Measurements from ENCODE around the gene TANGO2. TPM values are rescaled to one million over a fixed set of nuclear protein-coding genes. Genes with fewer than 3 reads are reported as not detected.

Gene TANGO2
- total and polyA plus RNA-seq, 2 of the 8 experiments (the other 6 are each of a cell fraction or from before 2014, with no cell fraction given) = 10.1 to 18.4 TPM

DNA sequence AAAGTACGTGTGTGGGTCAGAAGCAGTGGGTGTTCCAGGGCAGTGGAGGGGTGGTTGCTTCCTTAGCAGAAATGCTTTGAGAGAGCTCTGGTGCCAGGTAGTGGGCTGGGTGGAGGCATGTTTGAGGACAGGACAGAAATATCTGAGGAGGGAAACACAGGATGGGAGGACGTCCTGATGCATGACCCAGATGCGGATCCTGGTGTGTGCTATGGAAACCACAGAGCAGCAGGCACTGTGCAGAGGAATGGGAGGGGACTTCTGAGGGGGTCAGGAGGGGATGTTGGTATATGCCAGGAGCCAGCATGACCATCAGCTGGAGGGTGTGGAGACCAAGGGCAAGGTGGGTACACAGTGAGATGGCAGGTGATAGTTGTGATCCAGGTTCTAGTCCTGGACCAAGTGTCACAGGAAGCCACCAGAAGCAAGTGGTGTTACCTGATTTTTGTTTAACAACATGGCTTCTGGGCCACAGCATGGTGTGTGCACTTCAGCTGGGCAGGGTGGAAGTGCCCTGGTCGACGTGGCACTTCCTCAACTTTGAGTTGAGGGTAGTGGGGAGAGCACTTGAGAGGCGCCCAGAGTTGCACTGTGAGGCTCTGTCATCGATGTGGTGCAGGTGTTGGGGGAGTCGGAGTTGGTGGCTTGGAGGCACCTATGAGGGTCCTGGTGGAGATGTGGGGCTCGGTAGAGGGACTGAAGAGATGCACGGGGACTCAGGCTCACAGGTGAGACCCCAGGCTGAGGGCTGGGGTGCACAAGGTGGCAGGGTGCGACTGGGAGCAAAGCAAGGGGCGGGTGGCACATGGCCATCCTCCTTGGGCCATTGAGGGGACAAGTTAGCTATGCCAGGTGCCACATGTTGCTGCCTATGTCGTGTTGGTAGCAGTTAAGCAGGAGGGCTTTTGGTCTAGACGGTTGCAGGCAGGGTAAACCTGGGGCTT lies 66.7 kb downstream of the TANGO2 start:
- Histone ChIP-seq H3K4ac (replicated peaks; ENCODE audit: insufficient read length, low read depth, low read length) (no peak overlapping the region), H2AFZ (ENCODE audit: low read length) (no peak overlapping the region), H3K36me3 (ENCODE audit: control insufficient read depth in 2 of 4, insufficient read depth in 4 of 4, low read length in 3 of 4) (peaks cover 63 to 71% (median 66%) of the 10 kb centered on the region in 4 experiments), H2BK5ac (ENCODE audit: low read depth, low read length) (no peak overlapping the region), H3K23me2 (ENCODE audit: low read depth, low read length) (no peaks in the 10 kb centered on the region), H3K79me2 (ENCODE audit: control insufficient read depth in 1 of 2, insufficient read depth in 2 of 2, low read length in 2 of 2) (peaks cover 13 to 47% of the 10 kb centered on the region in 2 experiments), H3K14ac (ENCODE audit: insufficient read length) (no peak overlapping the region), H2BK120ac (replicated peaks; ENCODE audit: low read depth, low read length) (no peak overlapping the region), H3K23ac (ENCODE audit: insufficient read length) (no peak overlapping the region), H2BK12ac (ENCODE audit: low read depth, low read length) (no peak overlapping the region), H4K5ac (ENCODE audit: insufficient read length, low read depth, low read length) (no peak overlapping the region), H2BK15ac (ENCODE audit: low read length) (no peak overlapping the region), H3K9me3 (ENCODE audit: insufficient read depth in 2 of 2, low read depth in 1 of 2, low read length in 1 of 2) (no peaks in the 10 kb centered on the region; a peak in 1 of 4 replicates), H3K27me3 (replicated peaks in 1 of 4; ENCODE audit: control insufficient read depth in 3 of 4, extremely low read depth in 1 of 4, insufficient read depth in 3 of 4, low read length in 3 of 4) (no peaks in the 10 kb centered on the region), H3K18ac (ENCODE audit: extremely low read depth, low read length) (no peak overlapping the region), H3K4me2 (ENCODE audit: insufficient read depth in 1 of 2, low read depth in 2 of 2, low read length in 2 of 2) (no peak overlapping the region), H3K9ac (replicated peaks in 1 of 4; ENCODE audit: extremely low read depth in 1 of 4, low read depth in 3 of 4, low read length in 3 of 4) (no peak overlapping the region; a peak in 1 of 7 replicates), H3K56ac (replicated peaks; ENCODE audit: insufficient read length, low read depth, low read length) (no peak overlapping the region), H3K27ac (ENCODE audit: low read depth, low read length) (no peak overlapping the region), H4K91ac (replicated peaks; ENCODE audit: insufficient read length, low read length) (no peak overlapping the region), H4K20me1 (replicated peaks in 1 of 2; ENCODE audit: control insufficient read depth in 1 of 2, insufficient read depth in 2 of 2, low read length in 2 of 2) (peaks cover 35 to 59% of the 10 kb centered on the region in 2 experiments), H2AK5ac (ENCODE audit: low read depth, low read length) (no peak overlapping the region), H3K4me3 (ENCODE audit: extremely low read depth in 1 of 4, insufficient read depth in 2 of 4, low read depth in 3 of 4, low read length in 4 of 4) (no peak overlapping the region), H3K79me1 (ENCODE audit: low read depth, low read length) (peaks cover 28% of the 10 kb centered on the region), H2BK20ac (ENCODE audit: low read length) (no peak overlapping the region), H3K4me1 (replicated peaks in 1 of 4; ENCODE audit: control insufficient read depth in 3 of 4, insufficient read depth in 4 of 4, low read length in 3 of 4) (peaks cover 1 to 8% (median 3%) of the 10 kb centered on the region in 4 experiments; a peak in 3 of 7 replicates), H4K8ac (ENCODE audit: extremely low read depth, insufficient read depth, low read length) (peak overlapping the region; percentile 58; the same call in 1 of the 2 replicates)
- ChIA-PET POLR2A (ENCODE audit: partially characterized antibody) (interaction anchor here (1.1 to 29.4 kb wide), 4 partner anchors 8 to 24 kb away, joined by 3 to 598 read pairs (median 9); partner anchors contain the start of genes DGCR8, RANBP1 and TRMT2A), CTCF (ENCODE audit: partially characterized antibody) (interaction anchor here (0.6 to 4.3 kb wide), 8 partner anchors 16 to 312 kb away, joined by 3 to 18 read pairs (median 4); no protein-coding TSS in a partner anchor)
- DNase-seq (ENCODE audit: low read depth in 1 of 2, low spot score in 2 of 2) = no peak
- FAIRE-seq = no peak
- 93% methylated on average over 14 of the region's 14 CpGs; no CpG with 5 or more reads in 1 of the 2 experiments for WGBS, 2 experiments (ENCODE audit: extremely low coverage in 1 of 2, insufficient coverage in 1 of 2, insufficient read length in 1 of 2, insufficient replicate concordance in 2 of 2, low coverage in 1 of 2, low lambda C conversion rate in 2 of 2, missing lambda C conversion rate in 1 of 2)
- TF ChIP-seq BRCA1 (IDR thresholded peaks at IDR 0.05; ENCODE audit: low read depth, low read length) = no peak
- no peak for TF ChIP-seq KDM1A (IDR thresholded peaks at IDR 0.05; ENCODE audit: borderline replicate concordance, low read length)
- TF ChIP-seq EP300 (IDR thresholded peaks at IDR 0.05; ENCODE audit: borderline replicate concordance in 1 of 2, low read depth in 2 of 2, low read length in 2 of 2) = no peak
- TF ChIP-seq HDAC2 (IDR thresholded peaks at IDR 0.05; ENCODE audit: borderline replicate concordance in 1 of 2, low read depth in 2 of 2, low read length in 2 of 2) = no peak
- TF ChIP-seq CBX5 (IDR thresholded peaks at IDR 0.05; ENCODE audit: low read depth, low read length) = no peak
- TF ChIP-seq TBP (IDR thresholded peaks at IDR 0.05; ENCODE audit: low read depth, low read length) = no peak
- TF ChIP-seq EZH2 (IDR thresholded peaks at IDR 0.05; ENCODE audit: low read depth, low read length, severe bottlenecking) = no peak
- TF ChIP-seq, protein P1, sequence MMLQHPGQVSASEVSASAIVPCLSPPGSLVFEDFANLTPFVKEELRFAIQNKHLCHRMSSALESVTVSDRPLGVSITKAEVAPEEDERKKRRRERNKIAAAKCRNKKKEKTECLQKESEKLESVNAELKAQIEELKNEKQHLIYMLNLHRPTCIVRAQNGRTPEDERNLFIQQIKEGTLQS (IDR thresholded peaks at IDR 0.05; ENCODE audit: insufficient read depth, low read depth, low read length) = no peak
- no peak for TF ChIP-seq RNF2 (IDR thresholded peaks at IDR 0.05; ENCODE audit: borderline replicate concordance, low read depth, low read length, missing control alignments, poor library complexity, severe bottlenecking)

Data from H1 (cell line).